Activated CD4-positive, alpha-beta T cell treated with anti-CD3 and anti-CD28 coated beads, Interleukin-2, Interleukin-4, amounts not matched to agents 100 ng/mL and 50 ng/mL, durations not matched to agents 16 hours and 8 hours (primary cell): ENCODE measurements around the gene CLIC4.
"Not testable (repeated sequence)": the region's sequence is repeated elsewhere in the genome, so short reads cannot be mapped to it uniquely, and the experiment has no call there.

Experiments used
- DNase-seq: peaks from one replicate; pipeline ENCODE4 v3.0.0-alpha.2; 2020; ENCODE audit warnings: low spot score

Gene CLIC4

DNA sequence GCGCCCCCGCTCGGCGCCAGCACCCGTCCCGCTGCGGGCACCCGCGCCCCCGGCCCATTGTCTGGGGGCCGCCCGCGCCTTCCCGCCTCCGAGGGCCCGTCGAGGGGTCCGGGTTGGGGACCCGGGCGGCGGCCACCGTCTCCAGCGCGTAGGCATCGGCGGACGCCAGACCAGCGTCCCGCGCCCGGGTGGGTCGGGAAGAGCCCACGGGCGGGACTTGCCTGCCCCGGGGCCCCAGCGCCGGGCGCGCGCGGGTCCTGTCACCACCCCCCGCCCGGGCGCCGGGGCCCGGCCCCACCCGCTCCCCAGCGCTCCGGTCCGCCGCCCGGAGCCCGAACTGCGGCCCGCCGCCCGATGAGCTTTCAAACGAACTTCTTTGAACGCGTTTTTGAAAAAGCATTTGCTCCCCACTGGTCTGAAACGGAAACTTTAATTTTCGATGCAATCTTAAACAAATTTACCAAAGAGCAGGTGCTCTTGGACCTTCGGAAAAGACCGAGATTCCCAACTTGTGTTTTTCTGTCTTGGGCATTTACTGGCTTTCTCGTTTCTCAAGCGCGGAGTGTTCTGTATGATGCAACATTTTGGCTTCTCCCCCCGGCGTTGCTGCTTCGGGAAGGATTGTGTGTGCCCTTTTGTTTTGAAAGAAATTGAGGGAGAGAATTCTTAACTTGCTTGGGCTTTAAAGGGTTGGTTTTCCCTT lies 615 bp downstream of the CLIC4 start:
- DNase-seq: no peak

DNA sequence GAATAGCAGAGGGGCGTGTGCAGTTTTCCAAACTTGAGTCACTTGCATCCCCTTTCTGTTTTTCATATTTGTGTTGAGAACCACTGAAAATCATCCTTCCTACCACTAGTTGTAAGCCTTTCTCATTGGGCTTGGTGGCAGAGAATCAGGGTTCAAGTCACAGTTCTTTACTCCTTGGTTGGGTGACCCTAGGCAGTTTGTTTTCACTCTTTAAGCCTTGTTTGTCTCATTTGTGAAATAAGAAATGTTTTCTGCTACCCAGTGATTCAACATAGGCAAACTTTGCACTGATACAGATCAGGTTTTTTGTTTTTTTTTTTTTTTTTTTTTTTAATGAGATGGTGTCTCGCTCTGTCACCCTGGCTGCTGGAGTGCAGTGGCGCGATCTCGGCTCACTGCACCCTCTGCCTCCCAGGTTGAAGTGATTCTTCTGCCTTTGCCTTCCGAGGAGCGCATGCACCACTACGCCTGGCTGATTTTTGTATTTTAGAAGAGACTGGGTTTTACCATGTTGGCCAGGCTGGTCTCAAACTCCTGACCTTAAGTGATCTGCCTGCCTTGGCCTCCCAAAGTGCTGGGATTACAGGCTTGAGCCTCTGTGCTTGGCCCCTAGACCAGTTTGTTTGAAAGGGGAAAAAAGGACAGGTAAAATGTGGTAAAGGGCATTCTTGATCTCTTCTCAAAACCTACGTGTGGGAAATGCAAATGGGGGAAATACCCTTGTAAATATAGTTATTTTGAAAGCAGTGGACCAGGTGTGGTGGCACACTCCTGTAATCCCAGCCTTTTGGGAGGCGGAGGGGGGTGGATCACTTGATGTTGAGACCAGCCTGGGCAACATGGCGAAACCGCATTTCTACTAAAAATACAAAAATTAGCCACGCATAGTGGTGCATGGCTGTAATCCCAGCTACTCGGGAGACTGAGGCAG lies 3.2 kb downstream of the CLIC4 start:
- no peak for DNase-seq

DNA sequence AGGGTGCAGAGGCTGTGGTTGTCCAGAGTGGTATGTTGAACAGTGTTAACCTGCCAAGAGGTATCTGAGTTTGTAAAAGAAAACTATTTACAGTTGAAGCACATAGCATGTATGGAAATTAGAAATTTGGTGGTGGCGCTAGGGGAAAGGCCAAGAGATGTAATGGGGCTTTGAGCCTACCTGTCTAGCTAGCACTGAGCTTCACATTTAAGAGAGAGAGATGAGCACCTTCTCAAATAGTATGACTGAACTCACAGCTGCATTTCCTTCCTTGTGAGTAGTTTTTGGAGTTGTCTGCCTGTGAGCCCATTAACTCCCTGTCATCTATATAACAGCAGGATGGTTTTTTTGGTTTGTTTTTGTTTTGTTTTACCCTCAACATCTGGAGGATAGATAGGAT lies 4.0 kb downstream of the CLIC4 start:
- no peak for DNase-seq

DNA sequence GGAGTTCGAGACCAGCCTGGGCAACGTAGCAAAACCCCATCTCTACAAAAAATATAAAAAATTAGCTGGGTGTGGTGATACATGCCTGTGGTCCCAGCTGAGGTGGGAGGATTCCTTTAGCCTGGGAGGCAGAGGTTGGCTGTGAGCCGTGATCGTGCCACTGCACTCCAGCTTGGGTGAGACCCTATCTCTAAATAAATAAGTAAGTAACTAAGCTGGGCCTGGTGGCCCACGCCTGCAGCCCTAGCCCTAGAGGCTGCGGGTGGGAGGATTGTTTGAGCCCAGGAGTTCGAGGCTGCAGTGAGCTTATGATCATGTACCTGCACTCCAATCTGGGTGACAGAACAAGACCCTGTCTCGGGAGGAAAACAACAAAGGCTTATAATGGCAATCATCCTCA lies 4.6 kb downstream of the CLIC4 start:
- no peak for DNase-seq

DNA sequence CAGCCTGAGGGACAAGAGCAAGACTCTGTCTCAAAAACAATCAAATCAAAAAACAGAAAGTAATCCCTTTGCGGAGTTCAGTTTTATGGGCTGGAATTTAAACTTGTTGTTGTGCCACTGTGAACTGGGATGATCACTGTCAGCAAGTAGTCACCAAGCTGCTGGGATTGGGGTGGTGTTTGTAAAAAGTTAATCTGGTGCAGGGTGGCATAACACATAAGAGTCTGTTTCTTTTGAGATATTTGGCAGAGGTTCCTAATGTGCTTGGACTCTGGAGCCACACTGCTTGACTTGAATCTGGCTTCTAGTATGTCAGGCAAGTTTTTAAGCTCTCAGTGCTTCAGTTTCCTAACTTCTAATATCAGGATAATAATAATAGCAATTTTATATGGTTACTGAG lies 6.6 kb downstream of the CLIC4 start:
- DNase-seq: no peak

DNA sequence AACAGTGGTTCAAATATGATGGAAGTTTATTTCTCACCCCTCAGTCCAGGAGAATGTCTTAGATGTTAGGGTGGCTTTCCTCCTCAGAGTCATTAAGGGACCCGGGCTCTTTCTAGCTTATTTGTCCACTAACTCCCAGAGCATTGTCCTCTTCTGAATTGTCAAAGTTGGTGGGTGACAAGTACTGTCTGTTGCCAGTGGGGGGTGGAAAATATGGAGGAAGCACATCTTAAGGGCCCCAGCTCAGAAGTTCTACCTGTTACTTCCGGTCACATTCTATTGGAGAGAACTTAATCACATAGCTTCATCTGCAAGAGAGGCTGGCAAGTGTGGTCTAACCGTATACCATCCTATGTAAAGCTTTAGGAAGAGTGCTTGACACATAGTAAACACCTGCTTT lies 7.1 kb downstream of the CLIC4 start:
- no peak for DNase-seq

DNA sequence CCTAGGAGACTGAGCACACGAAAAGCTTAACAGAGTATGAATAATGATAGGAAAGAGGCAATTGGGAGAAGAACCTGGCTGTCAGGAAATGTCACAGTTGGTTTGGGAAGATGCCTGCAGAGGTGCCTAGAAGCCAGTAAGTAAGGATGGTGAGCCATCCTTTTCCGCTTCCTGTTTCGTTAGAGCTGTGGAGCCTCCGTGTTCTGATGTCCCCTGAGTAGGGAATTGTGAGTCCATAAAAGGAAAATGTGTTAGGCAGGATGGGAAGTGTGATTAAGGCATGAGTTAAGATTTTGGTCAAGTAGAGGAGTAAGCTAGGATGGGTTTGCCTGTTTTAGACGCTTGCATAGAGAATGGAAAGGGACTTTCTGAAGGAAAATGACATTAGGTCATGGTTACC lies 9.0 kb downstream of the CLIC4 start:
- no peak for DNase-seq

DNA sequence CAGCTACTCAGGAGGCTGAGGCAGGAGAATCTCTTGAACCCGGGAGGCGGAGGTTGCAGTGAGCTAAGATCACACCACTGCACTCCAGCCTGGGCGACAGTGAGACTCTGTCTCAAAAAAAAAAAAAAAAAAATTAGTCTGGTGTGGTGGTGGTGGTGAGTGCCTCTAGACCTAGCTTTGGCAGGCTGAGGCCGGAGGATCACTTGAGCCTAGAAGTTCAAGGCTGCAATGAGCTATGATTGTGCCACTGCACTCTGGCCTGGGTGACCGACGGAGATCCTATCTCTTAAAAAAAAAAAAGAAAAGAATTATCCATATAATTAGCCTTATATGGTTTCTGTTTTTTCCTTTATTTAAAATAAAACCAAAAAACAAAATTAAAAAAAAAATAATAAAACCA lies 10.1 kb downstream of the CLIC4 start:
- not testable (repeated sequence) for DNase-seq

DNA sequence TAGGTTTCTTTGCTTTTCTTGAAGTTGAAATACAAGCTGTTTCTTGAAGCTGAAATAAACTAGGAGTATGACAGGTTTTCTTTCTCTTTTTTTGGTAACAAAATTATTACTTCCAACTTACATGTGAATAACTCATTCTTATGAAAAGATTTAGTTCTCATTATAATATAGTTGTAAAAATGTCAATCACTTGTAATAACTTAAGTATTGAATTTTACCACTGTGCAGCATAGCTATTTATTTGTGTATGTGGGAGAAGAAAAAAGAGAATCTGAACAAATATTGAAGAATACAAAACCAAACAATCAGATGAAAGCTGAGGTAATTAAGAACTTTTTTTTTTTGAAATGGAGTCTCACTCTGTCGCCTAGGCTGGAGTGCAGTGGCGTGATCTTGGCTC lies 11.1 kb downstream of the CLIC4 start:
- DNase-seq: no peak

DNA sequence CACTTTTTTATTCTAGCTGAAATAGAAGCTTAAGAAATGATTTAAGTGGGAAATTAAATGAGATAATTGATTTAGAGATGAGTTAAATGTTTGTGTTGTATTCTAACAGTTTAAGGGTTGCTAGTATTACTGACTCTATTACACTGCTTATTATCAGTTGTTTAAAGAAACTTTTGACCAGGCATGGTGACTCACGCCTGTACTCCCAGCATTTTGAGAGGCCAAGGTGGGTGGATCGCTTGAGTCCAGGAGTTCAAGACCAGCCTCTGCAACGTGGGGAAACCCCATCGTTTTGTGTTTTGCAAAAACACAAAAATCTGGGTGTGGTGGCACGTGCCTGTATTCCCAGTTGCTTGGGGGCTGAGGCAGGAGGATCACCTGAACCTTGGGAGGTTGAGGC lies 14.2 kb downstream of the CLIC4 start:
- DNase-seq: no peak

DNA sequence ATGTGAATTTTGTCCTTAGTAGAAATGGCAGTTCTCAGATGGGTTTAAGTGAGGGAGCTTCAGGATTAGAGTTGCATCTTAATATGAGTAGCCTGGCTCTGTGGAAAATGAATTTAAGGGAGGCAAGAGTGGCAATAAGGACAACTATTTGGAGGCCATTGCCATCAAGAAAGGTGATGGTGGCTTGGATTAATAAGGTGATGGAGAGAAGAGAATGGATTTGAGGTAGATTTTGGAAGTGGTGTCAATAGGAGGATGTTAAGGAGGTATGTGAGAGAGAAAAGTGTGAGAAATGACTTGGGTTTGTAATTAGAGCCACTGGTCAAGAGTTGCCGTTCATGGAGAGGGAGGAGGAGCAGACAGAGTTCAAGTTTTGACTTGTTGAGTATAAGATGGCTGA lies 16.3 kb downstream of the CLIC4 start:
- no peak for DNase-seq

DNA sequence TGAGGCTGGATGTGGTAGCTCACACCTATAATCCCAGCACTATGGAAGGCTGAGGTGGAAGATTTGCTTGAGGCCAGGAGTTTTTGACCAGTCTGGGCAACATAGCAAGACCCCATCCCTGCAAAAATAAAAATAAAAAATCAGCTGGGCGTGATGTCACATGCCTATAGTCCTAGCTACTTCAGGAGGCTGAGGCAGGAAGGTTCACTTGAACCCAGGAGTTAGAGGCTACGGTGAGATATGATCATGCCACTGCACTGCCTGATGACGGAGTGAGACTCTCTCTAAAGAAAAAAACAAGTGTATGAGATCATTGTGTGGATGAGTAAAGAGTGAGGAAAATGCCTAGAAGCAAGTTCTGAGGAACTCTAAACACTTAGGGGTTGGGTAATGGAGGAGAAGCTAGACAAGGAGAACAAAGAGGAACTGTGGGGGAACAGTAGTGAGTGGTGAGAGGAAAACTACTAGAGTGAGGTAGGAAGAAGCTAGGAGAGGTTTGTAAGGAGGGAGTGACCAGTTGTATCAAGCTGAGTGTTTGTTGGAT lies 17.0 kb downstream of the CLIC4 start:
- no peak for DNase-seq

DNA sequence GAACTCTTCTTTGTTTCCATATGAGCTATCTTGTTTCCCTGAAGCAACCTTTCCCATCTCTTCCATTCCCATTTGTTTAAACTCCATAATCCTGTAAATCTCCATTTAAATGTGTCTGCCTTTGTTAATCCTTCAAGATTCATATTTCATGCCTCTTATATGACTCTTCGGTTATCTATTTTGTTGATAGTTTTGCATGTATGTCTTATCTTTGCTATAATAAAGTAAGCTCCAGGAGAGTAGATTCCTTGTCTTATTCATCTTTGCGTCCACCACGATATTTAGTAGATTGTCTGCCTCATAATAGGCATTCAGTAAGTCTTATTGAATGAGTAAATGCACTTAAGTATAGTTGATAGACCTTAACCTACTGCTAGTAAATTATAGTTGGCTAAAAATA lies 18.4 kb downstream of the CLIC4 start:
- no peak for DNase-seq

DNA sequence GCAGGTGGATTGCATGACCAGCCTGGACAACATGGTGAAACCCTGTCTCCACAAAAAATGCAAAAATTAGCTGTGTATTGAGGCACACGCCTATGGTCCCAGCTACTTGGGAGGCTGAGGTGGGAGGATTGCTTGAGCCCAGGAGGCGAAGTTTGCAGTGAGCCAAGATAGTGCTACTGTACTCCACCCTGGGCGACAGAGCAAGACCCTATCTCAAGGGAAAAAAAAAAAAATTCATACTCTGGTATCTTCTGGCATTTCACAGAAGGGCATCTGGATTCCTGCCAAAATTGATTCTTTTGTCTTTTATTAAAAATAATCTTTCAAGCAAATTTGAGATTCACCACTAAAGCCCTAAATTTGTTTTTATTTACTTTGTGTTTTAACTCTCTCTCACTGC lies 19.2 kb downstream of the CLIC4 start:
- DNase-seq: no peak

DNA sequence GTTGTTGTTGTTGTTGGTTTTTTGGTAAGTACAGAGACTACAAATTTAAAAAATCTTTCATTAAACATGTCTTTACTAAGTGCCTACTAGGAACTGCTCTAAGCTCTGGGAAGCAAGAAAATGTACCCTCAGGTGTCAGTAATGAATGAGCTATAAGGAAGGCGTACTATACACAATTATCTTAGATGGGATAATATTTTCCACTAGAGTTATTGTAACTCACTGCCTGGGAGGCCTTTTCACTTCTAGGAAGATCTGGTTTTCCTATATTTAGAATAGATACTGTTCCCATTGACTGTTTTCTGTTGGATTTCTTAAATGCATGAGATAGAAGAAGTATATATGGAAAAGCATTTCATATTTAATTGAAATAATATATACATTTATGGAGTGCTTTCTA lies 19.6 kb downstream of the CLIC4 start:
- DNase-seq: no peak

DNA sequence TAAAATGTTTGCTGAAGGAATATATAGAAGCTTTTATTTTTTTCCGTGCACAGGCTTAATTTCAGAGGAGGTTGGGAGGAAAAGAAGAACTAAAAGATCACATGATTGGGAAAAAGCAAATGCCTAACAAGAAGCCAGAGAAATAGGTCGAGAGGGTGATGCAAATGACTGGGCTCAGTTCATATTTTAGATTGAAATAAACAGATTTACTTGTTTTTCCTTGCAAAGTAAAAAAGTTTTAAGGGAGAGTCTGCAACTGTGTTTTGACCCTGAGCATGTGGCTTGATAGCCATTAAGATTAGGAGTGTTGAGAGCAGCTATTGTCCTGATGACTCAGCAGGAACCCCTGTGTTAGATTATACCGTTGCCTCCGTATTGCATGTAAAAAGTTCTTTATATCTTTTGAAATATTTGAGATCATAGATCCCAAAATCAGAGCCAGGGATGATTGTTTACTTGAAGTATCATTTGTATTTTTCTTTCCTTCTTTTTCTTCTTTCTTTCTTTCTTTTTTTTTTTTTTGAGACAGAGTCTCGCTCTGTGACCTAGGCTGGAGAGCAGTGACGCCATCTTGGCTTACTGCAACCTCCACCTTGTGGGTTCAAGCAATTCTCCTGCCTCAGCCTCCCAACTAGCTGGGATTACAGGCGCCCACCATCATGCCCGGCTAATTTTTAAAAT lies 20.2 kb downstream of the CLIC4 start:
- no peak for DNase-seq

DNA sequence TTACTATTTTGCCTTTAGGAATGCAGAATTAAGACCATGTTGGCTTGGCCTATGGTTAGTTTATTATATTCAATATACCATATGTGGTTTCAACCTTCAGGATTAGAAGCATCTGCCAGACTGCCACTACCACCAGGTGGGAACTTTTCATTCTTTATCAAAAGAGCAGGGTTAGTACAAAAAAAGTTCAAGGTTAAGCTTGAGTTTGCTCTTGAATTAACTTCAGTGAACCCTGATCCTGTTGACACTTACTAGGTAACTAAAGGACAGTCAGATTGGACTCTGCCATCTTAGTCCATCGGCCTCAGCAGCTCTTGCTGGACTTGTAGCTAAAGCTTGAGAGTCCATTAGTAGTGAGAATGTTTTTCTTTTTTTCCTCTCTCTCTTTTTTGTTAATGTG lies 22.1 kb downstream of the CLIC4 start:
- DNase-seq: no peak

DNA sequence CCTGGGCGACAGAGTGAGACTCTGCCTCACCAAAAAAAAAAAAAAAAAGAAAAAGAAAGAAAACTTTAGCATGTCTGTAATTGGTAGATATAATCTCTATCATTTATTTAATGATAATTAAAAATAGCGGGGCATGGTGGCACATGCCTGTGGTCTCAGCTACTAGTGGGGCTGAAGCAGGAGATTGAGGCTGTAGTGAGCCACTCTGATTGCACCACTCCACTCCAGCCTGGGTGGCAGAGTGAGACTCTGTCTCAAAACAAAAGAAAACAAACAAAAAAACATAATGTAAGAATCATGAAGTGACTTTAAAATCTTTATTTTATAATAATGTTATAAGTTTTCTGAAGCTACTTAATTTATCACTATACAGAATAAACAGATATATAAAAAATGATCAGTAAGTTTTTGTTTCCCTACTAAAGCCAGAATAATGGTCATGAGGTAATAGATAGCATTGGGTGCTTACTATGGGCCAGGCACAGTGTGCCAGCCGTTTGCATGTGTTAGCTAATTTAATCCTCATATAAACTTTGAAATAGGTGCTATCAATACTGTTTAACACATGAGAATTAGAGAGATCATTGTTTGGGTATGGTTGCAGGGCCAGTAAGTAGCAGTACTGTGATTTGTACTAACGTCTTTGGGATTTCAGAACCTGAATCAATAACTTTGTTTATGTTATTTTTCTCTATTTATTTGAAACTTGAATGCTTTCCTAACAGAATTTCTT lies 23.8 kb downstream of the CLIC4 start:
- DNase-seq: no peak

DNA sequence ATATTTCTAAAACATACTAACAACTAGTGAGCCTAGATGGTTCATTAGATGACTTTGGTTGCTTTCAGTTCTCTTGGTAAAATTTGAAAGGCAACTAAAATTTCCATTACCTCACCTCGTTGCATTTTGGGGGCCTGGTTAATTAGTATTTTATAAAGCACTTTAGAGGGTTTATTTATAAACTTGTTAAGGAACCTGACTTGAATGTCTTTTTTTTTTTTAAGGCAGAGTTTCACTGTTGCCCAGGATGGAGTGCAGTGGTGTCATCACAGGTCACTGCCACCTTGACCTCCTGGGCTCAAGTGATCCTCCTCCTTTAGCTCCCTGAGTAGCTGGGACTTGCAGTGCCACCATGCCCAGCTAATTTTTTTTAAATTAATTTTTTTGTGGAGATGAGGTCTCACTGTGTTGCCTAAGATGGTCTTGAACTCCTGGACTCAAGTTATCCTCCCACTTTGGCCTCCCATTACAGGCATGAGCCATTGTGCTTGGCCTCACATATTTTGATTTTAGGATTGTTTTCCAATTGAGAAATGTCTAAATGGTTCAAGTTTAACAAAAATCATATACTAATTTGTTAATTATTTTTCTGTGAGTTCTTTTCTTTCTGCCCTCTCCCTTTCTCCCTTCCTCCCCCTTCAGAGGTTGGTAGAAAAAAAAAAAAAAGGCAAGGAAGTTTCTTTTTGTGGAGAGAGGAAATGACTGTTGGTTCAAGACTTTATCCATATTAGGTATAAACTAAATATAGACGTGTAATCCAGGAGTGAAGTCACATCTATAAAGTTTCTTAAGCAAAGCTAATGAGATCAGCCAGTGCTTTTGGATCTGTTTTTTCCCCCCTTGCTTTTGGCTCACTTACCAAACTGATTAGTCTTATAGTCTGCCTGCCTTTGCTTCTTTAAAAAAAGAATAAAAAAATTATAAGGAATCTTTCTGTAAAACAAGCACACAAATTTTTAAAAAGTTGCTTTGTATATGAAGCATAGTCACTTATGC lies 24.7 kb downstream of the CLIC4 start:
- DNase-seq: no peak

DNA sequence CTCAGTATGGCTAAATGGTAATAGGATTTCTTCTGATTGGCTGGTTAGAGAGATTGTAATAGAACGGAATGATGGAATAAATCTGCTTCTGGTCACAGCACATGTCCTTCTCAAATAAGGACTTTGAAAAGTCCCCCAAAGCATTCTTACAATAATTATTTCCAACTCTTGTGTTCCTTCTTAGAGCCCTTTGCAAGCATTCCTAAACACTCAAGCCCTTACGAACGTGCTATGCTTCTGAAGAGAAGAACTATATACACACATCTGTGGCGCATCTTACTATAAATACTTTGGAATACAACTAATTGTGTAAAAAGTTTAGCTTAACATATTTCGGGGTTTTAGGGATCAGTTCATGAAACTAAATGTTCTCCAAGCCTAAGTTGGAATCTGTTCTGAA lies 25.6 kb downstream of the CLIC4 start:
- no peak for DNase-seq

DNA sequence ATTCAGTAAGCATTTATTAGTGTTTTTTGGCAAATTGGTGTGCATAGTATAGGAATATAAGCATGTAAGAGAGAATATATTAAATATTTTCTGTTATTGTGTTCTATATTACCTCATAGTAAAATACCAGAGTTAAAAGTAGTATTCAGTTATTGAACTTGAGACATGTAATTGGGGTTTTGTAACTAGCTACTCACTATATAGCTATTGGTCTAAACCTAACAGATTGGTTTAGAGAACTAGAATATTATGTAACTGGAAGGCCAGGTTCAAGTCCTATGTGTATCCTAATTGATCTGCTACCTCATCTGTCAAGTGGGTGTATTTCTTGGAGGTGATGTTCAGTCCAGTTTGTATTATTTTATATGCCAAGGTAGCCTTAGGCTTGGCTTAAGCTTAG lies 26.3 kb downstream of the CLIC4 start:
- no peak for DNase-seq
